Measurements from ENCODE around the gene RPTOR.

Gene RPTOR

GRCh38 chr17:80676564-80676963 is 131.9 kb downstream of the RPTOR start:
- DNase-seq (ENCODE audit: low read depth): no peak
- TF ChIP-seq, protein P1, sequence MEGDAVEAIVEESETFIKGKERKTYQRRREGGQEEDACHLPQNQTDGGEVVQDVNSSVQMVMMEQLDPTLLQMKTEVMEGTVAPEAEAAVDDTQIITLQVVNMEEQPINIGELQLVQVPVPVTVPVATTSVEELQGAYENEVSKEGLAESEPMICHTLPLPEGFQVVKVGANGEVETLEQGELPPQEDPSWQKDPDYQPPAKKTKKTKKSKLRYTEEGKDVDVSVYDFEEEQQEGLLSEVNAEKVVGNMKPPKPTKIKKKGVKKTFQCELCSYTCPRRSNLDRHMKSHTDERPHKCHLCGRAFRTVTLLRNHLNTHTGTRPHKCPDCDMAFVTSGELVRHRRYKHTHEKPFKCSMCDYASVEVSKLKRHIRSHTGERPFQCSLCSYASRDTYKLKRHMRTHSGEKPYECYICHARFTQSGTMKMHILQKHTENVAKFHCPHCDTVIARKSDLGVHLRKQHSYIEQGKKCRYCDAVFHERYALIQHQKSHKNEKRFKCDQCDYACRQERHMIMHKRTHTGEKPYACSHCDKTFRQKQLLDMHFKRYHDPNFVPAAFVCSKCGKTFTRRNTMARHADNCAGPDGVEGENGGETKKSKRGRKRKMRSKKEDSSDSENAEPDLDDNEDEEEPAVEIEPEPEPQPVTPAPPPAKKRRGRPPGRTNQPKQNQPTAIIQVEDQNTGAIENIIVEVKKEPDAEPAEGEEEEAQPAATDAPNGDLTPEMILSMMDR (IDR thresholded peaks at IDR 0.05; ENCODE audit: insufficient read depth, low read depth, low read length, missing control alignments): no peak
- H3K4me3 ChIP-seq (ENCODE audit: low read depth, low read length): no peak overlapping the region

DNA sequence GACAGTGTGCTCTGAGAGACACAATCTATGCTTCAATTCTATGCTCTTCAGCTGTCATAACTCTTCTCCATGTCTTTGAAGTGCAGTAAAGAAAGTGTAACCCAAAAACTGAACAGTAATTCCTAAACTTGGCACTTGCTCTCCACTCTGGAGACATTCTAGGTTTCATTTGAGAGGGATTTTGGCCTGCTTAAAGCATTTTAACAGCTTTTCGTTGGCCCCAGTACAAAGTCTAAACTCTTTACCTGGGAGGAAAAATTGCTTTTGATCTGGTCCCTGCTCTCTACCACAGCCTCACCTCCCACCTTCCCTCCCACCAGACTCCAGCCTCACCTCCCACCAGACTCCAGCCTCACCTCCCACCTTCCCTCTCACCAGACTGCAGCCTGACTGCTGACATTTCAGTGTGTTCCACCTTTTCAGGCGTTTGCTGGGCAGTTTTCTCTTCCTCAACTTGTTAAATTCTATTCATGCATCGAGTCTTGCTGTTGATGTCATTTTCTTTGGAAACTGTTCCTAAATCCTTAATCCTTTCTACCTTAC is 132.6 kb downstream of the RPTOR start:
- TF ChIP-seq, protein P1 (IDR thresholded peaks at IDR 0.05; ENCODE audit: insufficient read depth, low read depth, low read length, missing control alignments): no peak
- no peak overlapping the region for H3K4me3 ChIP-seq (ENCODE audit: low read depth, low read length)
- no peak for DNase-seq (ENCODE audit: low read depth)

- DNase-seq (ENCODE audit: low read depth): no peak
- no peak overlapping the region for H3K4me3 ChIP-seq (ENCODE audit: low read depth, low read length)
- TF ChIP-seq, protein P1 (IDR thresholded peaks at IDR 0.05; ENCODE audit: insufficient read depth, low read depth, low read length, missing control alignments): no peak
These were observed 135.2 kb downstream of the RPTOR start for GRCh38 chr17:80679816-80680215.

GRCh38 chr17:80681215-80681614 is 136.6 kb downstream of the RPTOR start:
- no peak for DNase-seq (ENCODE audit: low read depth)
- H3K4me3 ChIP-seq (ENCODE audit: low read depth, low read length): no peak overlapping the region
- TF ChIP-seq, protein P1 (IDR thresholded peaks at IDR 0.05; ENCODE audit: insufficient read depth, low read depth, low read length, missing control alignments): no peak

DNA sequence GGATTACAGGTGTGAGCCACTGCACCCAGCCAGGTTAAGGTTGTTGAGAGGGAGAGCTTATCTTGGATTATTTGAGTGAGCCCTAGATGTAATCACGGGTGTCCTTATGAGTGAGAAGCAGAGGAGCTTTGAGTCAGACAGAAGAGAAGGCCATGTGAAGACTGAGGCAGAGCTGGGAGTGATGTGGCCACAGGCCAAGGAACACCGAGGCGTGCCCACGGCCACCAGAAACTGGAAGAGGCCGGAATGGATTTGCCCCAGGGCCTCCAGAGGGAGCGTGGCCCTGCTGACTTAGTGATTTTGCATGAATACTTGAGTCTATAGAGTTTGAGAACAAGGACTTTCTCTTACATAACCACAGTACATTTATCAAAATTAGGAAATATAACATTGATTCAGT is 137.7 kb downstream of the RPTOR start:
- DNase-seq (ENCODE audit: low read depth): no peak
- TF ChIP-seq, protein P1 (IDR thresholded peaks at IDR 0.05; ENCODE audit: insufficient read depth, low read depth, low read length, missing control alignments): no peak
- no peak overlapping the region for H3K4me3 ChIP-seq (ENCODE audit: low read depth, low read length)

DNA sequence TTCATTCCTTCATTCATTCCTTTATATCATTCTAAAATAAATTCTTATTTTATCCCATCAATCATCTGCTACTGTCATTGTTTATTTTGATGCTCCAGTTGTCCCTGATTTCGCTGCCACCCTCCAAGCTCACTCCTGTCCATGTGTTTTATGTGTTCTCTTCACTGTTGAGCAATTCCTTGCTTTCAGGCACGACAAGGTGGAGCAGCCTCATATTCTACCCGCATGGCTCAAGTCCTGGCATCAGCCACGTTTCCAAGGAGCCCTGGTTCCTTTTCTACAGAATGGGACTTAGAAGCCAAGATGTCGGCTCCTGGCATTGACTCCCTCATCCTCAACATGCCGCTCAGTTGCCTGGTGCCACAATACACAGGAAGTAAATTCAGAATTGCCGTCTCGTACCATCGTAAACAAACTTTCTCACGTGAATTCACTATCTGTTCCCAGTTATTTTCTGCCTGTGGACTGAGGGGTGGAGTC is 139.0 kb downstream of the RPTOR start:
- TF ChIP-seq, protein P1 (IDR thresholded peaks at IDR 0.05; ENCODE audit: insufficient read depth, low read depth, low read length, missing control alignments): no peak
- no peak for DNase-seq (ENCODE audit: low read depth)
- no peak overlapping the region for H3K4me3 ChIP-seq (ENCODE audit: low read depth, low read length)

DNA sequence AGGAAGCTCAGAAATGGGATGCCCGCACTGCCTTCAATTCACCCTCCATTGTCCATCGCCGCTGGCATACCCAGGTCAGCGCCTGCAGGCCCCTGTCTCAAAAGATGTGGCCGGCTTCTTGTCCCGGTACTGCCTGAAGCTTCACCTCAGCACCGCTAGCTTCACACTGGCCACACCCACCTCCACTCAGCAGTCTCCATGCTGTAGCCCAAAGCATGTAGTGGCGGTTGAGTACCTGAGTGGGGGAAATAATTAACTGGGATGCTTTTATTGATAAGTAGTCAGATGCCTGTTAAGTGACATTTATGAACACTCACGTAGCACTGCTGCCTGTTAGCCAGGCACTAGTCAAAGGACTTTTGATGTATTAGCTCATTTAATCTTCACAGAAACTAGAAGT is 143.2 kb downstream of the RPTOR start:
- TF ChIP-seq, protein P1 (IDR thresholded peaks at IDR 0.05; ENCODE audit: insufficient read depth, low read depth, low read length, missing control alignments): no peak
- H3K4me3 ChIP-seq (ENCODE audit: low read depth, low read length): no peak overlapping the region

More for the DNA sequence above, 143.2 kb downstream of the RPTOR start:
- no peak for DNase-seq (ENCODE audit: low read depth)
